B cell (primary cell): Measurements from ENCODE around the gene TCF7.

Experiments
- EZH2 ChIP-seq: IDR thresholded peaks from 2 replicates; pipeline ENCODE4 v1.6.1; 2012; ENCODE audit warnings: borderline replicate concordance, low read depth, mild to moderate bottlenecking, moderate library complexity, low read length; ENCODE audit not compliant: insufficient read depth, poor library complexity, severe bottlenecking
- TF ChIP-seq, protein P1 (sequence below): fragments of 200-600 bp; IDR thresholded peaks from one replicate; pipeline ENCODE4 v1.8.0; 2022; ENCODE audit warnings: antibody characterized with exemption, mild to moderate bottlenecking

DNA sequence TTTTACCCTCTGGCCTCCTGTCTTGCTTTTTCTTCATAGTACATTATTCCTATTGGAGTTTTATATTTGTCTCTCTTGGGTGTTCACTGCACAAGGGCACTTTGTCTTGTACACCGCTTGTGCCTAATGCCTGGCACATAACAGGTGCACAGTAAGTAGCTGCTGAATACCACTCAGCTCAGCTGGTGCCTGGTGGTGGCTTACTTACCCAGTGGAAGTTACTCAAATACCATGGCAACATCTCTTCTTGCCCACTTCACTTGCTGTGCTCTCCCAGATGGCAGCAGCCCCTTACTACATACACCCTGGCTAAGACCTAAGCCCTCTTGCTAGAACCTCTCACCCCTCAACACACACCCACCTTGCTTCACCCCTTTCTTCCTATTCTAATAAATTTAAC is 73.6 kb downstream of the TCF7 start:
- TF ChIP-seq, protein P1, sequence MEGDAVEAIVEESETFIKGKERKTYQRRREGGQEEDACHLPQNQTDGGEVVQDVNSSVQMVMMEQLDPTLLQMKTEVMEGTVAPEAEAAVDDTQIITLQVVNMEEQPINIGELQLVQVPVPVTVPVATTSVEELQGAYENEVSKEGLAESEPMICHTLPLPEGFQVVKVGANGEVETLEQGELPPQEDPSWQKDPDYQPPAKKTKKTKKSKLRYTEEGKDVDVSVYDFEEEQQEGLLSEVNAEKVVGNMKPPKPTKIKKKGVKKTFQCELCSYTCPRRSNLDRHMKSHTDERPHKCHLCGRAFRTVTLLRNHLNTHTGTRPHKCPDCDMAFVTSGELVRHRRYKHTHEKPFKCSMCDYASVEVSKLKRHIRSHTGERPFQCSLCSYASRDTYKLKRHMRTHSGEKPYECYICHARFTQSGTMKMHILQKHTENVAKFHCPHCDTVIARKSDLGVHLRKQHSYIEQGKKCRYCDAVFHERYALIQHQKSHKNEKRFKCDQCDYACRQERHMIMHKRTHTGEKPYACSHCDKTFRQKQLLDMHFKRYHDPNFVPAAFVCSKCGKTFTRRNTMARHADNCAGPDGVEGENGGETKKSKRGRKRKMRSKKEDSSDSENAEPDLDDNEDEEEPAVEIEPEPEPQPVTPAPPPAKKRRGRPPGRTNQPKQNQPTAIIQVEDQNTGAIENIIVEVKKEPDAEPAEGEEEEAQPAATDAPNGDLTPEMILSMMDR: no peak
- no peak for TF ChIP-seq EZH2
